Measurements from ENCODE around the gene PSIP1. TPM values are rescaled to one million over a fixed set of nuclear protein-coding genes. Genes with fewer than 3 reads are reported as not detected.
"Not testable (repeated sequence)": the region's sequence is repeated elsewhere in the genome, so short reads cannot be mapped to it uniquely, and the experiment has no call there.

Gene PSIP1
- total RNA-seq, 1 experiment from 2014 or later = 35.3 TPM

DNA sequence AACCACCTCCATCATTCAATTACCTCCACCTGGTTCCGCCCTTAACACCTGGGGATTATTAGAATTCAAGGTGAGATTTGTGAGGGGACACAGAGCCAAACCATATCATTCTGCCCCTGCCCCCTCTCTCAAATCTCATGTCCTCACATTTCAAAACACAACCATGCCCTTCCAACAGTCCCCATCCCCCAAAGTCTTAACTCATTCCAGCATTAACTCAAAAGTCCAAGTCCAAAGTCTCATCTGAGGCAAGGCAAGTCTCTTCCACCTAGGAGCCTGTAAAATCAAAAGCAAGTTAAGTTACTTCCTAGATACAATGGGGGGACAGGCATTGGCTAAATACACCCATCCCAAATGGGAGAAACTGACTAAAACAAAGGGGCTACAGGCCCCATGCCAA lies 18.8 kb downstream of the PSIP1 start:
- Histone ChIP-seq H3K4me1 (replicated peaks) (no peaks in the 10 kb centered on the region), H3K36me3 (no peaks in the 10 kb centered on the region), H3K9me3 (replicated peaks) (no peaks in the 10 kb centered on the region), H3K27me3 (replicated peaks) (no peaks in the 10 kb centered on the region), H3K27ac (no peak overlapping the region), H3K4me3 (no peak overlapping the region)
- DNase-seq (ENCODE audit: low read depth in 1 of 2, low spot score in 2 of 2) = no peak

DNA sequence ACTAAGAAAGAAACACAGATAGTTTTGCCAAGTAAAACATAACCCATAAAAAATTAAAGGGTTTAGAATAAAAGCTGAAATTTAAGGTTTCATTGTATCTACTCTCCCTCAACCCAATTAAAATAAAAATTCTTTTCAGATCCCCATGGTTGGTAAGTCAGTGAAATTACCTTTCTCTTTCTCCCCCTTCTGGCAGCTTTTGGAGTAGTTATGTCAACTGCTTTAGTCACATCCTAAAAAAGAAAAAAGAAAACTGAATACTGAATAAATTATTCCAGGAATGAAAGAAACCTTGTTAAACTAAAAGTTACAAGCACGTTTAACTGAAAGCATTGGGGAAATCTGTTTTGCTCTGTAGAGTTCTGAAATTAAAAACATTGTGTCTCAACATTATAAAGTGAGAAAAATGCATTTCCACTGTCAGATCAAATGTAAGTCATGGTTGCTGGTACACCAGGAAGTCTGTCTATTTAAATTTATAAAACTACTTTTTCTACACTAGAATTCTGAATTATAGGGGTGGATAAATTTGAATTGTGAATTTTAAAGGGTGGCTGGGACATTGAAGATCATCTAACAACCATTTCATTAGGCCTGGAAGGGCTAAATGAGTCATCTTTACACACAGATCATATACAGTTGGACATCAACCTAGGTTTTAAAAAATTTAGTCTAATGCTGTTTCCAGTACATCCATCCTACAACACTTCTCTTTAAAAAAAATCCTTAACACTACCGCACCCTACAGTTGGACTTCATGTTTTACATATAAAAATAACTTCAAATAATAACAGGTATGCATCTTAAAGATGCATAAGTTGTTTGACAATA lies 24.7 kb downstream of the PSIP1 start:
- no peaks in the 10 kb centered on the region for H3K9me3 ChIP-seq (replicated peaks)
- H3K36me3 ChIP-seq = peaks cover 11% of the 10 kb centered on the region
- H3K27ac ChIP-seq = no peak overlapping the region
- no peaks in the 10 kb centered on the region for H3K4me1 ChIP-seq (replicated peaks)
- no peak for DNase-seq (ENCODE audit: low read depth in 1 of 2, low spot score in 2 of 2)
- H3K27me3 ChIP-seq (replicated peaks) = no peaks in the 10 kb centered on the region
- H3K4me3 ChIP-seq = no peak overlapping the region

DNA sequence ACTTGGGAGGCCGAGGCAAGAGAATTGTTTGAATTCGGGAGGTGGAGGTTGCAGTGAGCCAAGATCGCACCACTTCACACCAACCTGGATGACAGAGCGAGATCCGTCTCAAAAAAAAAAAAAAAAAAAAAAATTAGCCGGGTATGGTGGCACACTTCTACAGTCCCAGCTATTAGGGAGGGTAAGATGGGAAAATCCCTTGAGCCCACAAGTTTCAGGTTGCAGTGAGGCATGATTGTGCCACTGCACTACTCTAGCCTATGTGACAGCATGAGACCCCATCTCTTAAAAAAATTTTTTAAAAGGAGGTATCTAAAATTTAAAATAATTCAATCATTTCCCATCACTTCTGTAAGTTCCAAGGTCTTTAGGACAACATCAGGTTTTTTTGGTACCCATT lies 26.0 kb downstream of the PSIP1 start:
- H3K27me3 ChIP-seq (replicated peaks) = no peaks in the 10 kb centered on the region
- no peak for DNase-seq (ENCODE audit: low read depth in 1 of 2, low spot score in 2 of 2)
- H3K4me3 ChIP-seq = no peak overlapping the region
- H3K36me3 ChIP-seq = peaks cover 11% of the 10 kb centered on the region
- H3K4me1 ChIP-seq (replicated peaks) = no peaks in the 10 kb centered on the region
- H3K9me3 ChIP-seq (replicated peaks) = no peaks in the 10 kb centered on the region
- H3K27ac ChIP-seq = no peak overlapping the region

DNA sequence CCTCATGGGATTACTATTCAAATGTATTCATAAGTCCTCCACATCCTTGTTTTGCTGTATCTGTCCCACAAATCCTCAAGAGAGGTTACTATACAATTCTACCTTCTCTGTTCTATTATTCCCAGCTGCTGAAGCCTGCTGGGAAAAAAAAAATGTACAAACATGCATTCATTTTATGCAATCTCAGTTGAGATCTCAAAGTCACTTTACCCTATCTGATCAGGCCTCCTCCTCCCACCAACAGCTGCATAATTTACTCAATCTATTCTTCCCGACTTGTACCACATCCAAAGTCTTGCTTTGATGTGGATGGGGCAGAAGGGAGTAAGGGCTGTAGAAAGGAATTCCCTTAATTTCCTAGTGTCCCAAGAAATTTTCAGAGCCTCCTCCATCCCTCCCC lies 28.6 kb downstream of the PSIP1 start:
- H3K27me3 ChIP-seq (replicated peaks) = no peaks in the 10 kb centered on the region
- H3K27ac ChIP-seq = no peak overlapping the region
- H3K4me3 ChIP-seq = no peak overlapping the region
- H3K36me3 ChIP-seq = peaks cover 11% of the 10 kb centered on the region
- no peak for DNase-seq (ENCODE audit: low read depth in 1 of 2, low spot score in 2 of 2)
- no peaks in the 10 kb centered on the region for H3K4me1 ChIP-seq (replicated peaks)
- no peaks in the 10 kb centered on the region for H3K9me3 ChIP-seq (replicated peaks)

DNA sequence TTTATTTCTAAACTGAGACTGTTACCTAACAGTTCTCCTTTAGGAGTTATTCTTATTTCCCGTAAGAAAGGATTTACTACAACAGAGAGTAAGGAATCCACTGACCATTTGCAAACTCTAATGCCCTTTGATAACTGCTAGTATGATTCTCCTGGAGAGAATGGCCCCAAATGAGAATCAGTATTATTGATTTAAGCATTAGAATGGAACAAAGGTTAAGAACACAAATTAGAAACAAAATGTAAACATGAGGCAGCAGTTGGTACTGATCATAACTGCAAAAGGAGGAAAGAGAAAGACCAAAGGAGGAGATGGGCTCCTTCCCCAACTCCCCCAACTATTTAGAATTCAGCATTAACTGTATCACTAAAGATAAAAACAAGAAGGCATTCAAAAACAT lies 30.7 kb downstream of the PSIP1 start:
- Histone ChIP-seq H3K9me3 (replicated peaks) (no peaks in the 10 kb centered on the region), H3K36me3 (no peaks in the 10 kb centered on the region; the same call in 1 of the 2 replicates), H3K27ac (no peak overlapping the region), H3K27me3 (replicated peaks) (no peaks in the 10 kb centered on the region), H3K4me1 (replicated peaks) (no peaks in the 10 kb centered on the region), H3K4me3 (no peak overlapping the region)
- no peak for DNase-seq (ENCODE audit: low read depth in 1 of 2, low spot score in 2 of 2)

DNA sequence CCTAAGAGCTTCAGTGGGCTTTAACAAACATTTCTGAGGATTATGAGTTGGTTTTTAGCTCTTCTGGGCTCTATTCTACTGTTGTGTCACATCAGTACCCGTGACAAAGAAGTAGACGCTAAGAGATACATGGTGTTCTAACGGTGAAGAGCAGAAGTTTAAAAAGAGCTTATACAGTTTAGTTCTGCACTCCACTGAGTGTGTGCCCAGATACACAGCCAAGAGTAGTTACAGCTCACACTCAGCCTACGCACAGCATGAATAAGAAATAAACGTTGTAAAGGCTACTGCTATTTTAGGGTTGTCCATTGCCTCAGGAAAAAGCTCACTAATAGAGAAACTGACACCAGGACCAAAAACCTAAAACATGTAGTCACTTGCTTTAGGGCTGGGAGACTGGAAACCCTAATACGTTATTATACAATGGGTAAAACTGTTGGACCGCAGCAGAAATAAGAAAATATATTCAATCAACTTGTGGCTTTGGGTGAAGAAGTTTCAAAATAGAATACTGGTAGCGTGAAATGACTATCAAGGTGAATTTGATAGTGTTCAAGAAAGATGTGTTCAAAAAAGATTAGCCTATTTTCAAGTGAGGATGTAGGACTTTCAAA lies 34.7 kb downstream of the PSIP1 start:
- H3K4me3 ChIP-seq = no peak overlapping the region
- H3K9me3 ChIP-seq (replicated peaks) = no peaks in the 10 kb centered on the region
- DNase-seq (ENCODE audit: low read depth in 1 of 2, low spot score in 2 of 2) = no peak
- H3K36me3 ChIP-seq = peaks cover 7% of the 10 kb centered on the region; the same call in 1 of the 2 replicates
- H3K4me1 ChIP-seq (replicated peaks) = no peaks in the 10 kb centered on the region
- H3K27me3 ChIP-seq (replicated peaks) = no peaks in the 10 kb centered on the region
- H3K27ac ChIP-seq = no peak overlapping the region

DNA sequence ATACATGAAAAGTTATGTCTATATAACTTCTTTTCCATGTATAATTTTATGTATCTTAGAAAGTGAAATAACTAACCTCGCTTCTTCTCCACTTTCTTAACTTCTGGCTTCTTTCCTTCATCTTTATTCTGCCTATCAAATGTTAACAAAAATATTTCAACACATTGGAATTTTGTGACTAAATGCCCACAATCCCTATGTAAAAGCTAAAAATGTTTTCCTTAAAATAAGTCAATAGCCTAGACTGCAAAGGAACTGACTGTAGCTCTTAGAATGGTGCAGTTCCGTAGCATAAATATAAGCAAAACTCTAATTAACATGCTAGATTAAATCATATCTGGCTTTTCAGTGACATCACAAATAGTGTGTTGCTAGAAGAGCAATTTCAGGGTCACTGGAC lies 40.9 kb downstream of the PSIP1 start:
- Histone ChIP-seq H3K27me3 (replicated peaks) (no peaks in the 10 kb centered on the region), H3K27ac (no peak overlapping the region), H3K36me3 (peaks cover 25% of the 10 kb centered on the region), H3K4me1 (replicated peaks) (no peaks in the 10 kb centered on the region), H3K4me3 (no peak overlapping the region), H3K9me3 (replicated peaks) (no peaks in the 10 kb centered on the region)
- no peak for DNase-seq (ENCODE audit: low read depth in 1 of 2, low spot score in 2 of 2)

DNA sequence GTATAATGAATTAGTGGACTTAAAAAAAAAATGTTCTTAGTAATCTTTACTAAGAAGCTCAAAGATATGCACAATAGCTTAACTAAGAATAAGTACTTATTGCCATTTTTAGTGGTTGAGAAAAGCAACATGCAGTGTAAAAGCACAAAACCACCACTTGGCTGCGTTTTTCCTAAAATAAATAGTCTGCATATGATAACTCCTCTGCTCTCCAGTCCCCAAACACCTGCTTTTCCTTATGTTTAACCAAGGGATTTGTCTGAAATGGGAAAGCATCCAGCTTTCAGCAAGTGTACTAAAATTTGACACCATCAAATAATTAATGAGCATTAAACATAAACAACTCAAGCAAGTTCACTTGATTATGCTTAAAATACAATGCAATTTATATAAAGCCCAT lies 41.4 kb downstream of the PSIP1 start:
- DNase-seq (ENCODE audit: low read depth in 1 of 2, low spot score in 2 of 2) = no peak
- Histone ChIP-seq H3K4me1 (replicated peaks) (no peaks in the 10 kb centered on the region), H3K27me3 (replicated peaks) (no peaks in the 10 kb centered on the region), H3K9me3 (replicated peaks) (no peaks in the 10 kb centered on the region), H3K36me3 (peaks cover 28% of the 10 kb centered on the region), H3K27ac (no peak overlapping the region), H3K4me3 (no peak overlapping the region)

DNA sequence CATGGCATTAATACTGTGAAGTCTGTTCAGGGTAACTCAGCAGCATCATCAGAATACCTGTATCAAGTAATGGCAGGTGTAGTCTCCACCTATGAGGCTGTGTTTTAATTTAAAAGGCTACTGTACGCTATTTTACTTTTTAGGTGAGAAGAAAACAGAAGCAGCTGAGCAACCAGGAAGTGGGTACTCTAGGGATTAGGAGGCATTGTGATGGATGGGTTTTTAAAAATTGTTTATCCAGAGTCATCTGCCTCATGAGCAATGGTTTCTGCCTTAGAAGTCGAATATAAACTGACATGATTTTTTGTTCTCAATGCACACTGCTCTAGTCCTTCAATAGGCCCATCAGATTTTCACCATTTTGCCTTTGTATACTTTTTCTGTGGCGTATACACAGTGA lies 42.6 kb downstream of the PSIP1 start:
- H3K4me1 ChIP-seq (replicated peaks) = no peaks in the 10 kb centered on the region
- H3K27ac ChIP-seq = no peak overlapping the region
- peaks cover 32% of the 10 kb centered on the region for H3K36me3 ChIP-seq
- H3K4me3 ChIP-seq = no peak overlapping the region
- DNase-seq (ENCODE audit: low read depth in 1 of 2, low spot score in 2 of 2) = no peak
- H3K27me3 ChIP-seq (replicated peaks) = no peaks in the 10 kb centered on the region
- H3K9me3 ChIP-seq (replicated peaks) = no peaks in the 10 kb centered on the region

DNA sequence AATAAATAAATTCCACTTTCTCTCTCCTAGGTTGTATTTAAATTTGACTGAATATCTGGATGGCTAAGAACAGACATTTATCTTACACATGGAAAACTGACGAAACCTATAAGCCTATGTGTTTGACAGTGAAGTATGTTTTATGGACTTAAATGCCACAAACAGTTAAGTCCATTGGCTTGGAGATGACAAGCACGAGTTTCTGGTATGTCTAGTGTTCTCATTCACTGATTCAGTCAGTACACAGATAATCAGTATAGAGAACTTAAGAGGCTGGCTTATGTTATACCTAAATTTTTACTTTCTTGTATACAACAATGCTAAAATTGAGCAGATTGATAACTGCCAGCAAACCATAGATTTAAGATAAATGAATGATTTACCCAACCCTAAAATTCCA lies 49.2 kb downstream of the PSIP1 start:
- H3K9me3 ChIP-seq (replicated peaks) = no peaks in the 10 kb centered on the region
- H3K36me3 ChIP-seq = peaks cover 36% of the 10 kb centered on the region
- no peak overlapping the region for H3K4me3 ChIP-seq
- no peaks in the 10 kb centered on the region for H3K4me1 ChIP-seq (replicated peaks)
- no peak for DNase-seq (ENCODE audit: low read depth in 1 of 2, low spot score in 2 of 2)
- no peaks in the 10 kb centered on the region for H3K27me3 ChIP-seq (replicated peaks)
- no peak overlapping the region for H3K27ac ChIP-seq

DNA sequence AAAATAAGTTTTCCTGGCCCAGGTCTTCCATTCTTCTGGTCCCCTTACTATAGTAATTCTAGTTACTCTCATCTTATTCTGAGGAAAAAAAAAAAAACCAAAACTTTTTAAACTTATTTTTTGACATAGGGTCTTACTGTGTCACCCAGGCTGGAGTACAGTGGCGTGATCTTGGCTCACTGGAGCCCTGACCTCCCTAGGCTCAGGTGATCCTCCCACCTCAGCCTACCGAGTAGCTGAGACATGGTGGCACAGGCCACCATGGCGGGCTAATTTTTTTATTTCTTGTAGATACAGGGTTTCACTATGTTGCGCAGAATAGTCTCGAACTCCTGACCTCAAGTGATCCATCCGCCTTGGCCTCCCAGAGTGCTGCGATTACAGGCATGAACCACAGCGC lies 49.7 kb downstream of the PSIP1 start:
- Histone ChIP-seq H3K27me3 (replicated peaks) (no peaks in the 10 kb centered on the region), H3K9me3 (replicated peaks) (no peaks in the 10 kb centered on the region), H3K4me3 (no peak overlapping the region), H3K27ac (no peak overlapping the region), H3K4me1 (replicated peaks) (no peaks in the 10 kb centered on the region), H3K36me3 (peaks cover 33% of the 10 kb centered on the region)
- DNase-seq (ENCODE audit: low read depth in 1 of 2, low spot score in 2 of 2) = no peak

DNA sequence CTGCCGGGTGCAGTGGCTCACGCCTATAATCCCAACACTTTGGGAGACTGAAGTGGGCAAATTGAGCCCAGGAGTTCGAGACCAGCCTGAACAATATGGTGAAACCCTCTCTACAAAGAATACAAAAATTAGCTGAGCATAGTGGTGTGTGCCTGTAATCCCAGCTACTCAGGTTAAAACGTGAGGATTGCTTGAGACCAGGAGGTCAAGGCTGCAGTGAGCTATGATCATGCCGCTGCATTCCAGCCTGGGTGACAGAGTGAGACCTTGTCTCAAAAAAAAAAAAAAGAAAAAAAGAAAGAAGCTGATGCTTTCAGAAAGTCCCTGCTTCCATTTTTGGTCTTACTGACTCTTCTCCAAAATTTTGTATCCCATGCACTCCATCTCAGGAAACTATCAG lies 56.8 kb downstream of the PSIP1 start:
- no peaks in the 10 kb centered on the region for H3K9me3 ChIP-seq (replicated peaks)

DNA sequence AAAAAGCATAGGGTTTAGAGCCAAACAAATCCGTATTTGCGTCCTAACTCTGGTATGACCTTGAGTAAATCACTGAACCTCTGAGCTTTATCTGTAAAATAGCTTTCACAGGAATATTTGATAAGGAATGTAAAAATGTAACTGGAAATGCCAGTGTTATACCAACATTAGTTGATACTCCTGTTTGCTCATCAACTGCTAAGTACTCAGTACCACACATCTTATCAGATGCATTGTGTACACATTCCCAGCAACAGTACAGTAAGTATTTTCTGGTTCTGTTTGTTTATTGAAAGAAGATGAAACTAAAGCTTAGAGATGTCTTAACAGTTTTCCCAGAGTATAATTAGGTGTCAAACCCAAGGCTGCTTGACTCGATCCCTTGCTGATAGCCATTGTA lies 66.6 kb downstream of the PSIP1 start:
- no peak overlapping the region for H3K4me3 ChIP-seq
- DNase-seq (ENCODE audit: low read depth in 1 of 2, low spot score in 2 of 2) = no peak
- no peaks in the 10 kb centered on the region for H3K4me1 ChIP-seq (replicated peaks)
- H3K9me3 ChIP-seq (replicated peaks) = no peaks in the 10 kb centered on the region
- H3K27me3 ChIP-seq (replicated peaks) = no peaks in the 10 kb centered on the region
- no peak overlapping the region for H3K27ac ChIP-seq
- H3K36me3 ChIP-seq = peaks cover 32% of the 10 kb centered on the region

More for the DNA sequence above, 56.8 kb downstream of the PSIP1 start:
- no peak for DNase-seq (ENCODE audit: low read depth in 1 of 2, low spot score in 2 of 2)
- Histone ChIP-seq H3K36me3 (peaks cover 13% of the 10 kb centered on the region), H3K4me3 (no peak overlapping the region), H3K4me1 (replicated peaks) (no peaks in the 10 kb centered on the region), H3K27ac (no peak overlapping the region), H3K27me3 (replicated peaks) (no peaks in the 10 kb centered on the region)

DNA sequence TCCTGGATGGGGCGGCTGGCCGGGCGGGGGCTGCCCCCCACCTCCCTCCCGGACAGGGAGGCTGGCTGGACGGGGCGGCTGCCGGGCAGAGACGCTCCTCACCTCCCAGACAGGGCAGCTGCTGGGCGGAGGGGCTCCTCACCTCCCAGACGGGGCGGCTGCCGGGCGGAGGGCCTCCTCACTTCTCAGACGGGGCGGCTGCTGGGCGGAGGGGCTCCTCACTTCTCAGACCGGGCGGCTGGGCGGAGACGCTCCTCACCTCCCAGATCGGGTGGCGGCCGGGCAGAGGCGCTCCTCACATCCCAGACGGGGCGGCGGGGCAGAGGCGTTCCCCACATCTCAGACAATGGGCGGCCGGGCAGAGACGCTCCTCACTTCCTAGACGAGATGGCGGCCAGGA lies 68.5 kb downstream of the PSIP1 start:
- H3K4me3 ChIP-seq; H3K4me1 ChIP-seq (replicated peaks); DNase-seq (ENCODE audit: low read depth in 1 of 2, low spot score in 2 of 2); H3K9me3 ChIP-seq (replicated peaks); H3K27me3 ChIP-seq (replicated peaks); H3K27ac ChIP-seq: not testable (repeated sequence)
- peaks cover 33% of the 10 kb centered on the region for H3K36me3 ChIP-seq
